ENCODE results near the gene YJEFN3.

- TF ChIP-seq POLR2A (IDR thresholded peaks at IDR 0.05) (no peak), CTCF (IDR thresholded peaks at IDR 0.05) (no peak)
Measured at GRCh38 chr19:19533841-19534240, 5.1 kb downstream of the YJEFN3 start.

Data from vagina (tissue), 2 donors.